Type B pancreatic cell (in vitro differentiated cells): ENCODE results near the gene TENM4. TPM values are rescaled to one million over a fixed set of nuclear protein-coding genes. Genes with fewer than 3 reads are reported as not detected.

Experiments used
- DNase-seq: peaks from one replicate; pipeline ENCODE4 v3.0.0; 2021; ENCODE audit warnings: mixed read lengths; ENCODE audit not compliant: unreplicated experiment; ENCODE audit errors: extremely low spot score
- H3K27ac Mint-ChIP-seq: 2 replicates; pipeline ENCODE4 v1.8.0; 2021; ENCODE audit warnings: mild to moderate bottlenecking, mixed read lengths
- H3K27me3 Mint-ChIP-seq: 2 replicates; pipeline ENCODE4 v1.8.0; 2021; ENCODE audit warnings: mixed read lengths
- H3K36me3 Mint-ChIP-seq: 2 replicates; pipeline ENCODE4 v1.8.0; 2021; ENCODE audit warnings: mixed read lengths
- H3K4me1 Mint-ChIP-seq: one replicate; pipeline ENCODE4 v1.8.0; 2021; ENCODE audit warnings: mixed read lengths; ENCODE audit not compliant: unreplicated experiment
- H3K4me3 Mint-ChIP-seq: 2 replicates; pipeline ENCODE4 v1.8.0; 2021; ENCODE audit warnings: mild to moderate bottlenecking, mixed read lengths
- H3K9me3 Mint-ChIP-seq: 2 replicates; pipeline ENCODE4 v1.8.0; 2021; ENCODE audit warnings: mixed read lengths
- total RNA-seq: library from RNA; stranded (reverse); gene quantifications from 2 replicates; pipeline ENCODE4 v1.2.1, GENCODE V29; 2021; ENCODE audit warnings: low replicate concordance
- TF ChIP-seq, protein P1 (sequence below): fragments of 200-600 bp; sonication (generic); conservative IDR thresholded peaks from 2 replicates; pipeline ENCODE4 v1.5.0; 2021; ENCODE audit warnings: antibody characterized with exemption, mild to moderate bottlenecking

The TENM4 gene
- total RNA-seq, 1 donor from 2014 or later, result 156 TPM

GRCh38 chr11:78753297-78753696 is 687.5 kb downstream of the TENM4 start:
- Mint-ChIP-seq H3K9me3 (no peaks in the 10 kb centered on the region), H3K36me3 (peaks cover 20% of the 10 kb centered on the region), H3K4me3 (no peak overlapping the region), H3K27me3 (no peaks in the 10 kb centered on the region), H3K4me1 (peaks cover 4% of the 10 kb centered on the region), H3K27ac (no peak overlapping the region)
- no peak for DNase-seq
- TF ChIP-seq, protein P1, sequence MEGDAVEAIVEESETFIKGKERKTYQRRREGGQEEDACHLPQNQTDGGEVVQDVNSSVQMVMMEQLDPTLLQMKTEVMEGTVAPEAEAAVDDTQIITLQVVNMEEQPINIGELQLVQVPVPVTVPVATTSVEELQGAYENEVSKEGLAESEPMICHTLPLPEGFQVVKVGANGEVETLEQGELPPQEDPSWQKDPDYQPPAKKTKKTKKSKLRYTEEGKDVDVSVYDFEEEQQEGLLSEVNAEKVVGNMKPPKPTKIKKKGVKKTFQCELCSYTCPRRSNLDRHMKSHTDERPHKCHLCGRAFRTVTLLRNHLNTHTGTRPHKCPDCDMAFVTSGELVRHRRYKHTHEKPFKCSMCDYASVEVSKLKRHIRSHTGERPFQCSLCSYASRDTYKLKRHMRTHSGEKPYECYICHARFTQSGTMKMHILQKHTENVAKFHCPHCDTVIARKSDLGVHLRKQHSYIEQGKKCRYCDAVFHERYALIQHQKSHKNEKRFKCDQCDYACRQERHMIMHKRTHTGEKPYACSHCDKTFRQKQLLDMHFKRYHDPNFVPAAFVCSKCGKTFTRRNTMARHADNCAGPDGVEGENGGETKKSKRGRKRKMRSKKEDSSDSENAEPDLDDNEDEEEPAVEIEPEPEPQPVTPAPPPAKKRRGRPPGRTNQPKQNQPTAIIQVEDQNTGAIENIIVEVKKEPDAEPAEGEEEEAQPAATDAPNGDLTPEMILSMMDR, result no peak

DNA sequence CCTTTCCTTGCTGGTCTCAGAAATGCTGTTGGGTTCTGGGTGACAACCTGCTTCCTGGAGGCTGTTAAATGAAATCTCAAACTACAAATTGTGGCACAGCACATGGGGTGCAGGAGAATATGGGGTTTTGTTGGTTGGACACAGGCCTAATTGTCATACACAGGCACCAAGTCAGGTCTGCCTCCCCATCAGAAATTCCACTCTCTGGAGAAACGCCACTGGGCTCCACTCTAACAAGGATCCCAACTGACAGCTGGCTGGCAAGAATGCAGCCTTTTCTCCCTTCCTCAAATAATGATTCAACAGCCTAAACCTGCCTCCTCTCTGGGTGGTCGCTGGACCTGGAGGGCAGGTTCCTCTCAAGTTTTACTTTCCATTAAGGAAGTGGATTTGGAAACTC is 688.3 kb downstream of the TENM4 start:
- TF ChIP-seq, protein P1, result no peak
- H3K4me3 Mint-ChIP-seq, result no peak overlapping the region
- peaks cover 23% of the 10 kb centered on the region for H3K36me3 Mint-ChIP-seq
- DNase-seq, result no peak
- H3K4me1 Mint-ChIP-seq, result peaks cover 4% of the 10 kb centered on the region
- H3K27me3 Mint-ChIP-seq, result no peaks in the 10 kb centered on the region
- no peak overlapping the region for H3K27ac Mint-ChIP-seq
- H3K9me3 Mint-ChIP-seq, result no peaks in the 10 kb centered on the region

GRCh38 chr11:78748918-78749690 is 691.7 kb downstream of the TENM4 start:
- Mint-ChIP-seq H3K4me3 (no peak overlapping the region), H3K27me3 (no peaks in the 10 kb centered on the region), H3K27ac (no peak overlapping the region), H3K9me3 (no peaks in the 10 kb centered on the region), H3K36me3 (peaks cover 19% of the 10 kb centered on the region), H3K4me1 (peaks cover 4% of the 10 kb centered on the region)
- no peak for DNase-seq
- TF ChIP-seq, protein P1, result no peak

GRCh38 chr11:78744949-78745348 is 695.9 kb downstream of the TENM4 start:
- TF ChIP-seq, protein P1, result no peak
- no peak for DNase-seq
- Mint-ChIP-seq H3K27ac (no peak overlapping the region), H3K36me3 (peaks cover 9% of the 10 kb centered on the region), H3K4me1 (peaks cover 4% of the 10 kb centered on the region), H3K27me3 (no peaks in the 10 kb centered on the region), H3K4me3 (no peak overlapping the region), H3K9me3 (no peaks in the 10 kb centered on the region)

GRCh38 chr11:78744202-78744601 is 696.6 kb downstream of the TENM4 start:
- Mint-ChIP-seq H3K9me3 (no peaks in the 10 kb centered on the region), H3K27me3 (no peaks in the 10 kb centered on the region), H3K36me3 (peaks cover 12% of the 10 kb centered on the region)

More at GRCh38 chr11:78744202-78744601, 696.6 kb downstream of the TENM4 start:
- Mint-ChIP-seq H3K27ac (no peak overlapping the region), H3K4me3 (no peak overlapping the region), H3K4me1 (peaks cover 4% of the 10 kb centered on the region)
- no peak for DNase-seq
- TF ChIP-seq, protein P1, result no peak
